HG02623 (cell line): Measurements from ENCODE around the gene ZNF439.
"Not testable (repeated sequence)": the region's sequence is repeated elsewhere in the genome, so short reads cannot be mapped to it uniquely, and the experiment has no call there.

Source experiments
- ATAC-seq: cut with Tn5 transposase; IDR thresholded peaks from one replicate; pipeline ENCODE4 v1.9.1; 2021; ENCODE audit warnings: moderate library complexity; ENCODE audit not compliant: unreplicated experiment

Gene ZNF439

DNA sequence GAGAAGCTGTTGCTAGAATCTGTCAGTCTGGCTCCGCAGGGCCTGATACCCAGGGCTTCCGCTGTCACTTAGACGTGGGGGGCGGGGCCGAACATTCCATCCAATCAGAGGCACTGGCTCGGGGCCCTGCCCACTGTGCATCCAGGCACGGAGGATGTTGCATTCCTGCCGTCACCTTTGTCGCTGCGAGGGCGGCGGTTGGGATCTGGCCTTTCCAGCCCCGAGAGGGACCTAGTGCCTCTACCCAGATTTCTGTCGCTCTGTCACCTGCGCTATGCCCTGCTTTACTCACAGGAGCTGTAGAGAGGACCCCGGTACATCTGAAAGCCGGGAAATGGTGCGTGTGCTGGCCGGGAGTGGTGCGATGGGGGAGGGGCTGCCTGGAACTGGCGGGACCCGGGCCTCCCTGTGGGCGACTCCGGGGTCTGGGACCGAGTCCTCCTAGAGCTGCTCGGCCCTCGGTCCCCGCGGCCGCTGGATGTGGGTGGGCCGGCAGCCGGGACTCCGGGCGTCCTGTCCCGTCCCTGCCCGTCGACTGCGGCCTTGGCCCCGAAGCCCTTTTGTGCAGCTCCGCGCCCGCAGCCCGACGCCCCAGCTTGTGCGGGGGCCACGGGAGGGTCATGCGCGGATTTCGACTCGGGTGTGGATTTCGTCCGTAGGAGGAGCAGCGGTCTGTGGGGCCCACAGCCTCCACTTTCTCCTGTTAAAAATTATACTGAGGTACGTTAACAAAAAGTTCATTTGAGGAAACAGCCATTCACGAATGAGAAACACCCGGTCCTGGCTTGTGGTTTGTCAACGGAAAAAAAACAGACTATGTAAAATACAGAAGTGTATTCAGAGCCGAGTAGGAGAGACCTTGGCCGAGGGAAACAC lies at the start of gene ZNF439:
Gene ZNF439, plus strand, starts transcription at position 133 of the 876 bp plus-strand sequence. Its CDS starts 142 bp downstream, at position 275.
- peak; percentile 89 for ATAC-seq

DNA sequence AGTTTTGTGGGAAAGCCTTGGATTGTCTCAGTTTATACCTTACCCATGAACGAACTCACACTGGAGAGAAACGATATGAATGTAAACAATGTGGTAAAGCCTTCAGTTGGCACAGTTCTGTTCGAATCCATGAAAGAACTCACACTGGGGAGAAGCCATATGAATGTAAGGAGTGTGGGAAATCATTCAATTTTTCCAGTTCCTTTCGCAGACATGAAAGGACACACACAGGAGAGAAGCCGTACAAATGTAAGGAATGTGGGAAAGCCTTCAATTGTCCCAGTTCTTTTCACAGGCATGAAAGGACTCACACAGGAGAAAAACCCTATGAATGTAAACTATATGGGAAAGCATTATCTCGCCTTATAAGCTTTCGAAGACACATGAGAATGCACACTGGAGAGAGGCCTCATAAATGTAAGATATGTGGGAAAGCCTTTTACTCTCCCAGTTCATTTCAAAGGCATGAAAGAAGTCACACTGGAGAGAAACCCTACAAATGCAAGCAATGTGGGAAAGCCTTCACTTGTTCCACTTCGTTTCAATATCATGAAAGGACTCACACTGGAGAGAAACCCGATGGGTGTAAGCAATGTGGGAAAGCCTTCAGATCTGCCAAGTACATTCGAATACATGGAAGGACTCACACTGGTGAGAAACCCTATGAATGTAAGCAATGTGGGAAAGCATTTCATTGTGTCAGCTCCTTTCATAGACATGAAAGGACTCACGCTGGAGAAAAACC lies 42.0 kb upstream of the ZNF439 start:
- no peak for ATAC-seq

DNA sequence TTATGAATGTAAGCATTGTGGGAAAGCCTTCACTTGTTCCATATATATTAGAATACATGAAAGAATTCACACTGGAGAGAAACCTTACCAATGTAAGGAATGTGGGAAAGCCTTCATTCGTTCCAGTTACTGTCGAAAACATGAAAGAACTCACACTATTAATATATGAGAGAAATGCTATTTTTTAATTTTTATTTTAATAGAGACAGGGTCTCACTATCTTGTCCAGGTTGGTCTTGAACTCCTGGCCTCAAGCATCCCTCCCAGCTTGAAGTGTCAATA lies 41.5 kb upstream of the ZNF439 start:
- no peak for ATAC-seq

DNA sequence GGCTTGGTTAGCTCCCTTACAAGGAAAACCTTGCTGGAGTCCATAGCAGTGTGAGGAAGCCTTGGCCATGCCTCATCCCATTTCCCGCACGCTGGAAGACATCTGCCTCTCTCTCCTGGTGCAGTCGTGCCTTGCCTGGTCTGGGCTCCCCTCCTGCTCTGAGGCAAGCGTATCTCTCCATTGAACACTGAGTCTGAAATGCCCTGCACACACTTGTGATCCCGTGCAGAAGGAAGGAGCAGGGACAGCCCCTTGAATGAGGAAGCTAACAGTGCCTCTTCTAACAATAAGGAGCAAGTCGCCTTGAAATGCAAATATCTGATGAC lies 34.9 kb upstream of the ZNF439 start:
- no peak for ATAC-seq

DNA sequence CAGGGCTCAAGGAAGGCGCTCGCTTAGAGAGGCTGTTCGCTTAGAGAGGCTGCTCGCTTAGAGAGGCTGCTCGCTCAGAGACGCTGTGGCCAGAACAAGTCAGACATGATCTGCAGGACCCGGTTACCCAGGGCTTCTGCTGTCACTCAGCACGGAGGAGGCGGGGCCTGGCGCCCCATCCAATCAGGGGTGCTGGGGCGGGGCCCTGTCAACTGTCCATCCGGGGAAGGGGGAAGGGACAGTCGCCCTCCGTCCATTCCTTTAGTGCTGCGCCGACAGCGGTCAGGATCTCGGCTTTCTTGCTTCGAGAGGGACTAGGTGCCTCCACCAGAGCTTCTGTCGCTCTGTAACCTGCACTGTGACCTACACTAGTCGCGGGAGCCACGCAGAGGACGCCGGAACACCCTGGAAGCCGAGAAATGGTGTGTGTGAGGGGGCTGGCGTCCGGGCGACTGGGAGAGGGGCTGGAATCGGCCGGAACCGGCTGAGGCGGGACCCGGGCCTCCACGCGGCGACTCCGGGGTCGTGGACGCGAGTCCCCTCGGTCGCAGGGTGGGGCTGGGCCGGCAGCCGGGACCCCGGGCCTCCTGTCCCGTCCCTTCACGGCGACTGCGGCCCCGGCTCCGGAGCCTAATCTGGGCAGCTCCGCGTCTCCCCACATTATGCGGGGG lies 34.4 kb upstream of the ZNF439 start, which contains the start of gene ZNF440:
Gene ZNF440, plus strand, starts transcription at position 245 of the 671 bp plus-strand sequence. Its CDS starts 175 bp downstream, at position 420.
- peak; percentile 97 for ATAC-seq

DNA sequence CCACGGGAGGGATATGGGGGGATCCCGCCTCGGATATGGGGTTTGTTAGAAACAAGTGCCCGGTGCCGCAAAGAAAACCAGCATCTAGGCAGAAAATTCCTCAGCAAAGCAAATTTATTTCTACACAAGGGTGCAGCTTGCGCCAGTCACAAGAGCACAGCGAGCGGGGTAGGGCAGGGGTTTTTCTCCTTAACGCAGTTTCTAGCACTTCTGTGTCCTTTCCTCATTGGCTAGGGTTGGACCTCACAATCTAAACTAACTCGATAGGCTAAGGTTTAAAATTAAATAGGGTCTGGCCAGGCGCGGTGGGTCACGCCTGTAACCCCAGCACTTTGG lies 33.9 kb upstream of the ZNF439 start:
- ATAC-seq = no peak

DNA sequence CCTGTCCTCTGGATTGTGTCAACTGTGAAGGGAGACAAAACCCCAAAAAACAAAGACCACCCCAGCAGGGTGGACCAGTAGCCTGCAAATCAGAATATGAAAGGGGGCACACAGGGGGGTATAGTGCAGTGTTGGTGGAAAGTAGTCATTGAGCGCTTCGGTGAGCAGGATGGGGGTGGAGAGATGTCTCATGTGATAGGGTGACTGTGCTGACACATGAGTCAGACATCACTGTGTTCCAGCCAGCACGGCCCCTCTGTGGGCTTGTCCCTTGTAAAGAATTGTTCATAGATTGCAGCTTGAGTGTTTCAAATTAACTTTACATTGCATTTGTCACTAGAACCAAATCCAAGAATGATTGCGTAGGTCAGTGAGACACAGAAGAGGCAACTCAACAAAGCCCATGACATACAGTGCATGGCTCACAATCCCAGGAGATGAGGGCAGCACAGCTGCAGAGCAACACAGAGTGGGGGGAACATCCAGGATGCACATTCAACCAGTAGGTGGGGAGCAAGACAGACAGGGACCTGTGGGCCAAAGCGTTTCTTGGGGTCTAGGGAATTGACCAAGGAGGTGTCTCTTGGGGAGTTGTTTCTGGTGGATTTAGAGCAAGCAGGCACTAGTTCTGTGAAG lies 26.9 kb upstream of the ZNF439 start:
- ATAC-seq = no peak

DNA sequence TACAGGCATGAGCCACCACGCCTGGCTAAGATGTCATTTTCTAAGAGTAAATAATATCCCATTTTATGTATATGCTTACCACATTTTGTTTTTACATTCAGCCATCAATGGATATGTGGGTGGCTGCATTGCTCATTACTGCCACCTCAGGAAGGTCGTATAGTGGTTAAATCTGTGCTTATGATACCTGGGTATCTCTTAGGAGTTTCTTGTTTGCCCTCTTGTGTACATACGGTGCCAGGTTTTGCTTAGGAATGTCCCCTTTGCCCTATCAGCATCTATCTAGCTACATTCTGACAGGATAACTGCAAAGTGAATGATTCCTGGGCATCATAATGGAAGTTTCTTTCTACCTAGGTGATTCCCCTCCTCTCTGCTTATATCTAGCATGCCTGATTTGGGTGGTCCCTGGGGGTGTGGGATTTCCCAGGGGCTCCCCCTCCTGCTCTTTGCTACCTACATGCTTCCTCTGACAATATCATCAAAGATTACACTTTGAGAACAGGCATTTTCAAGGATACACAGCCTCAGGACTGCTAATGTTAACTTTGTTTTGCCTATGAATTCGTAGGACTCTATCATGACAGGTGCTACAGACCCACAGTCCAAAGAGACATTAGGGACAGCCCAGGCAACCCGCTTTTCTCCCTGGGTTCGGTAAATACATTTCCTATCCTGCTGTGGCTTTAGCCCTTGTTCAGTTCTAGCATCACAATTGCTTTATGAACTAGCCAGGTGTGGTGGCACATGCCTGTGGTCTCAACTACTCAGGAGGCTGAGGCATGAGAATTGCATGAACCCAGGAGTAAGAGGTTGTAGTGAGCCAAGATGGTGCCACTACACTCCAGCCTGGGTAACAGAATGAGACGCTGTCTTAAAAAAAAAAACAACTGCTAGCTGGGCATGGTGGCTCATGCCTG lies 19.3 kb upstream of the ZNF439 start:
- ATAC-seq = not testable (repeated sequence)

DNA sequence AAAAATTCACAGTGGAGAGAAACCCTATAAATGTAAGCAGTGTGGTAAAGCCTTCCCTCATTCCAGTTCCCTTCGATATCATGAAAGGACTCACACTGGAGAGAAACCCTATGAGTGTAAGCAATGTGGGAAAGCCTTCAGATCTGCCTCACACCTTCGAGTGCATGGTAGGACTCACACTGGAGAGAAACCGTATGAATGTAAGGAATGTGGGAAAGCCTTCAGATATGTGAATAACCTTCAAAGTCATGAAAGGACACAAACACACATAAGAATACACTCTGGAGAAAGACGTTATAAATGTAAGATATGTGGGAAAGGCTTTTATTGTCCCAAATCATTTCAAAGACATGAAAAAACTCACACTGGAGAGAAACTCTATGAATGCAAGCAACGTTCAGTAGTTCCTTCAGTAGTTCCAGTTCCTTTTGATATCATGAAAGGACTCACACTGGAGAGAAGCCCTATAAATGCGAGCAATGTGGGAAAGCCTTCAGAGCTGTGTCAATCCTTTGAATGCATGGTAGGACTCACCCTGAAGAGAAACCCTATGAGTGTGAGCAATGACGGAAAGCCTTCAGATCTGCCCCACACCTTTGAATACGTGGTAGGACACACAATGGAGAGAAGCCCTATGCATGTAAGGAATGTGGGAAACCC lies 16.1 kb upstream of the ZNF439 start:
- ATAC-seq = no peak

DNA sequence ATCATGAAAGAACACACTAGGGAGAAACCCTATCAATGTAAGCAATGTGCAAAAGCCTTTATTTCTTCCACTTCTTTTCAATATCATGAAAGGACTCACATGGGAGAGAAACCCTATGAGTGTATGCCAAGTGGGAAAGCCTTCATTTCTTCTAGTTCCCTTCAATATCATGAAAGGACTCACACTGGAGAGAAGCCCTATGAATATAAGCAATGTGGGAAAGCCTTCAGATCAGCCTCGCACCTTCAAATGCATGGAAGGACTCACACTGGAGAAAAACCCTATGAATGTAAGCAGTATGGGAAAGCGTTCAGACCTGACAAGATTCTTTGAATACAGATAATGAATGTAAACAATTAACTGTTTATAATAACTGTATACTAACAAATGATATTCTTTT lies 15.0 kb upstream of the ZNF439 start:
- ATAC-seq = no peak

DNA sequence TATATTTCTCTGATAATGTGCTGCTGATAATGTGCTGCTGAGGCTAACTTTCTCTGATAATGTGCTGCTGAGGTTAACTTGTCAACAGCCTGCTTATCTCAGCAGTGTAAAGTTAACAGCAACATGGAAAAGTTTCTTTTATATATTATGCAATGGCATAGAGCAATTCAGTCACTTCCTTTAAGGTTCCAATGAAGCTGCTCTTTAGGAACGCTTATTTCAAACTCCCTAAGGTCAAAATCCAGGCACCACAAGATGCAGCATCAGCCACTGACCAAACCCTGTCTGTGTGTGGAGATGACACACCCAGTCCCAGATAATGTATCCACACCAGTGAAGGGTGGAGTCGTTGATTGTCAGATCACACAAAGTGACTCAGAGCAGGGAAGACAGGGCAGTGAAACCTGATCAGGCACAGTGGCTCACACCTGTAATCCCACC lies 12.9 kb upstream of the ZNF439 start:
- not testable (repeated sequence) for ATAC-seq

DNA sequence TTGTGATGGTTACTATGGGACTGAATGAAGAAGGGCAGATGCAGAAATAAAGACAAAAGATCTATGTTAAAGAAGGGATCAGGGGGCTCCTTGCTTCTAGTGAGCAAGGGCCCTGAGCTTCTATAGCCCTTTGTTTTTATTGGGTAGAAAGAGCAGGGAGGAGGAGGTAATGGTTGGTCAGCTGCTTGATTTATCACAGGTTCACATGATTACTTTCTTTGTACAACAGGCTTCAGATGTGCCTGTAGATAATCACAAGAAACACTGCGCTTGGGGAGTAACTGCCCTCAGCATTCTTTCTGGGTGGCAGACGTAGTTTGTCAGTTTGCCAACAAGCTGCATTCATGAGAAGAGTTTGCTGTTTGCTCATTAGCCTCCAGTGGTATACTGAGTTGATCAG lies 4.8 kb upstream of the ZNF439 start:
- ATAC-seq = no peak

DNA sequence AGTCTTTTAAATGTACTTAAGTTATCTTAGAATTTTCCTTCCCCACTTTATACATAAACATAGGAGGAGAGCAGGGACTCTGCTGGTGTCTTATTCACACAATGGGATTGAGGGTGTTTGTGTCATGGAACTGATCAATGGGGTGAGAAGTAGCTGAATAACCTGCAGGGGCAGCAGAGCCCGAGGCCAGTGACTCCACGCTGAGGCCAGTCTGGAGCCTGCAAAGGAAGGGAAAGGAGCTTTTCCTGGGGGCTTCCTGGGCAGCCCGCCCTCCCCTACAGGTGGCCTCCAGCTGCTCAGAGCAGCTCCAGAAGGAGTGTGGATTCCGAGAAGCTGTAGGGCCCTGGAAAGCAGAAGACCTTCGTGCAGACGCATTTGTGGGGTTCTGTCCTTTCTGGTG lies 911 bp upstream of the ZNF439 start:
- ATAC-seq = not testable (repeated sequence)

DNA sequence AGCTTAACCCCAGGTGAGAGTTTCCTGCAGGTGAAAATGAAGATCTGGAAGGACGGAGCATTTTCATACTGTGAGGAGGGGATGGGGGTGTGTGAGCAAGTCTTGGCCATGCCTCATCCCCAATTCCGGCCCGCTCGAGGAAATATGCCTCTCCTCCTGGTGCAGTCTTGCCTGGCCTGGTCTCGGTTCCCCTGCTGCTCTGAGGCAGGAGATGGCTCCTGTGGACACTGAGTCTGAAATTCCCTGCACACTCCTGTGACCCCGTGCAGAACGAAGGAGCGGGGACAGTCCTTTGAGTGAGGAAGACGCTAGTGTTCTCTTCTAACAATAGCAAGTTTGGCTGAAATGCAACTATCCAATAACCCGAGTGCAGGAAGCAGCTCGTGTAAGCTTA lies 329 bp upstream of the ZNF439 start:
- no peak for ATAC-seq

DNA sequence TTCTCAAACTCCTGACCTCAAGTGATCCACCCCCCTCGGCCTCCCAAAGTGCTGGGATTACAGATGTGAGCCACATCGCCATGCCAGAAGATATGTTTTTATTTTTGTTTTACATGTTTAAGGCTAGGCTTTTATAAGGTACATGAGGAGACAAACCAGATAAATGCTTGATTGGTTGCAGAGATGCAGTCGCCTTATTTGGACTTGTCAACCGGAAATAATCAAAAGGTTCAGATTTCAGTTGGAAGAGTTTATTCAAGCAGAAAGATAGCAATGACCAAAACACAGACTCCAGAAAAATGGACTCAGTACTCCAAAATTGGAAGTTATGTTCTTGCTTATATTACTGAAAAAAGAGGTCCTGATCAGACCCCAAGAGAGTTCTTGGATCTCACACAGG lies 1.8 kb downstream of the ZNF439 start:
- not testable (repeated sequence) for ATAC-seq

DNA sequence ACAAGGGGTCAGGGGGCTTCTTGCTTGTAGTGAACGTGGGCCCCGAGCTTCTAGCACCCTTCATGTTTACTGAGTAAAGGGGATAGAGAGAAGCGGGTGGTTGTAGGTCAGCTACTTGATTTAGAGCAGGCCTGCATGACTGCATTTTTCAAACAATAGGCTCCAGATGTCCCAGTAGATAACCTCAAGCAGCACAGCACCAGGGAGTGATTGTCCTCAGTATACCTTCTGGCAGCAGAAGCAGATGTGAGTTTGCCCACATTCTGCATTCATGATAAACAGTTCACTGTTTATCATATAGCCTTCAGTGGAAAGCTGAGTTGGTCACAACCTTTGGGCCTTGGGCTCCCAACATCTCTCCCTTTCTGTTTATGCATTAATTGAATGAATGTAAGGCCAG lies 4.8 kb downstream of the ZNF439 start:
- ATAC-seq = no peak

DNA sequence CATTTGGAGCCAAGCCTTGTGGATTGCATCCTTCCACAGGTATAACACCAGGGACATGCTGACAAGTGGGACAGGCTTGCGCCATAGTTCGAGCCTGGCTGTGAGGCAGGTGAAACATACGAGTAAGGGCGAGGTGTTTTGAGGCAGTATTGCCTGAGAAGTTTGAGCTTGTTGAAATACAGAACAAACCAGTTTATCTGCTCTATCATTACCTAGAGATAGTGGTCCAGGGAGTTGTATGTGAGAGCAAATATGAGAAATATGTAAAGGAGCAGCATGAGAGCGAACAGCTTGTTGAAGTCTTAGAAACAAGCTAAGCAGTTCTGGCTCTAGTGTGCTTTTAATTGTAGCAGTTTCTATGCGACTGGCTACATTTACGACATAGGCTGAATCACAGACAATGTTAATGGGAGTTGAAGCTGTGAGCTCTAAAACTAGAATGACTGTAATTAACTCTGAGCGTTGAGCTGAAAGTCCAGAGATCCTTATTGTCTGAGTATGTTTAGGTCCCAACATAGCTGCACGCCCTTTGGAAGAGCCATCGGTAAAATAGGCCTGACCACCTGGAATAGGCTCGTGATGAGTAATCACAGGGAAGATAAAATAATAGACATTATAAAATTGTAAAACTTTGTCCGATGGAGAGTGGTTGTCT lies 8.2 kb downstream of the ZNF439 start:
- no peak for ATAC-seq

DNA sequence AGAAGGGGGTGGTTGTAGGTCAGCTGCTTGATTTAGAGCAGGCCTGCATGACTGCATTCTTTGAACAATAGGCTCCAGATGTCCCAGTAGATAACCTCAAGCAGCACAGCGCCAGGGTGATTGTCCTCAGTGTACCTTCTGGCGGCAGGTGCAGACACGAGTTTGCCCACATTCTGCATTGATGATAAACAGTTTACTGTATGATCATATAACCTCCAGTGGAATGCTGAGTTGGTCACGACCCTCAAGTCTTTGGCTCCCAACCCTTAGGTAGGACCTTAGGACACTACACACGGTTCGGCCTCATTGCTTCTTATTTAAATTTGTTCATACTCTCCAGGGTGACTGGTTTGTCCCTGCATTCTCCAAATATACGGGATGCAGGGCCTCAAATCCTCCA lies 12.2 kb downstream of the ZNF439 start:
- ATAC-seq = no peak

DNA sequence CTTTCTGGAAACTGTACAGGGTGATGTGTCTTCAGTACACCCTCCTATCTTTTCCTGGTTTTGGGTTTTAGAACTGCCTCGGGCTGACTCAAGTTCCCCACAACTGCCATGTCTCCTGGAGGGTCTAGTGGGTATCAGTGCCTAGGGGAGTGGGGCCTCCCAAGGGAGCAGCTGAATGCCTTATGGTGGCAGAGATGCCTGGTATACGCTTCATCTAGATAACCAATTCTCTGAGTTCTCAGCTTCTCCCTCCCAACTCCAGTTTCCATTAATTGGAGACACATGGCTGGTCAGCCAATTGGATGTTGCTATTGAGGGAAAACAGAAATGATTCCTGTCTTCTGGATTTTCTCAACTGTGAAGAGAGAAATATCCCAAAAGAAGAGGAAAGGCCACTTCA lies 12.8 kb downstream of the ZNF439 start:
- no peak for ATAC-seq
